NCI-H1694 (cell line): ENCODE measurements around the gene LIX1.
"Not testable (repeated sequence)": the region's sequence is repeated elsewhere in the genome, so short reads cannot be mapped to it uniquely, and the experiment has no call there.

ENCODE experiments used
- DNase-seq: peaks from one replicate; lab custom pipeline; 2025; lab: John Stamatoyannopoulos, UW

The LIX1 gene

DNA sequence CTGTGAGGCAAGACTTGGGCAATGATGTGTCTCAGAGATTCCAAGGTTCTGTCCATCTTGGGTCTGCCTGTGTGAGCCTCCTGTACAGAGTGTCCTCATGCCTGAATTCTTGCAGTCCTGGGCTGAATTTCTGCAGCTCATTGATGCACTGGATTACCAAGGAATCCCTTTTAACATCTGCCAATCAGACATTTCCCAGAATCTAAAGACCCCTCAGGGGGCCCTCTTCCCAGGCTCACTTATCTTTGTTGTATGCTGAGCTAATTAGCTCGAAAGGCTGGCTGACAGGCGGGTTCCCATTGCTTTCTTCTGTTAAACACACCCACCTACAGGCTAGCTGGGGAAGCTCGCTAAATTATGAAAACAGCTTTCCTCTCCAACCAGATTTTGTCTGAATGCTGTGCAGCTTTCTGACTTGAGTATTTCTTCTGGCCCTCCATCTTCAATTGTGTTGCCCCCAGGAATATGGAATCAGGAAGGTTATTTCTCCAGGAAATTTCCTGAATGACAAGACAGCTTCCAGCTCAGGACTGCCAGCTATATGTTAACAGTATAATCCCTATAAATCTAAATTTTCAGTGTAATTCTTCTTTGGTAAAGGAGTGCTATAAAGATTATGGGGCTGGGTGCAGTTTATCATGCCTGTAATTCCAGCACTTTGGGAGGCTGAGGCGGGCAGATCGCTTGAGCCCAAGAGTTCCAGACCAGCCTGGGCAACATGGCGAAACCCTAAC, at the start of gene LIX1:
LIX1 (minus strand) TSS at position 91 of the 734 bp plus-strand sequence; CDS start at position 56, 35 bp downstream.
- DNase-seq = peak; percentile 63

- DNase-seq = no peak
Measured at GRCh38 chr5:97191893-97192292, 49.5 kb upstream of the LIX1 start.

DNA sequence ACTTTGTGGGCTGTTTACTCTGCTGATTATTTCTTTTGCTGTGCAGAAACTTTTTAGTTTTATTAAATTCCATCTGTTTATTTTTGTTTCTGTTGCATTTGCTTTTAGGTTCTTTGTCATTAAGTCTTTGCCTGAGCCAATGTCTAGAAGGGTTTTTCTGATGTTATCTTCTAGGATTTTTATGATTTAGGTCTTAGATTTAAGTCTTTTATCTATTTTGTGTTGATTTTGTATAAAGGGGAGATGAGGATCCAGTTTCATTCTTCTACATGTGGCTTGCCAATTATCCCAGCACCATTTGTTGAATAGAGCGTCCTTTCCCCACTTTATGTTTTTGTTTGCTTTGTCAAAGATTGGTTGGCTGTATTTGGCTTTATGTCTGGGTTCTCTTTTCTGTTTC, 47.1 kb upstream of the LIX1 start:
- DNase-seq = not testable (repeated sequence)

GRCh38 chr5:97183930-97184213, 41.5 kb upstream of the LIX1 start:
- DNase-seq = no peak

DNA sequence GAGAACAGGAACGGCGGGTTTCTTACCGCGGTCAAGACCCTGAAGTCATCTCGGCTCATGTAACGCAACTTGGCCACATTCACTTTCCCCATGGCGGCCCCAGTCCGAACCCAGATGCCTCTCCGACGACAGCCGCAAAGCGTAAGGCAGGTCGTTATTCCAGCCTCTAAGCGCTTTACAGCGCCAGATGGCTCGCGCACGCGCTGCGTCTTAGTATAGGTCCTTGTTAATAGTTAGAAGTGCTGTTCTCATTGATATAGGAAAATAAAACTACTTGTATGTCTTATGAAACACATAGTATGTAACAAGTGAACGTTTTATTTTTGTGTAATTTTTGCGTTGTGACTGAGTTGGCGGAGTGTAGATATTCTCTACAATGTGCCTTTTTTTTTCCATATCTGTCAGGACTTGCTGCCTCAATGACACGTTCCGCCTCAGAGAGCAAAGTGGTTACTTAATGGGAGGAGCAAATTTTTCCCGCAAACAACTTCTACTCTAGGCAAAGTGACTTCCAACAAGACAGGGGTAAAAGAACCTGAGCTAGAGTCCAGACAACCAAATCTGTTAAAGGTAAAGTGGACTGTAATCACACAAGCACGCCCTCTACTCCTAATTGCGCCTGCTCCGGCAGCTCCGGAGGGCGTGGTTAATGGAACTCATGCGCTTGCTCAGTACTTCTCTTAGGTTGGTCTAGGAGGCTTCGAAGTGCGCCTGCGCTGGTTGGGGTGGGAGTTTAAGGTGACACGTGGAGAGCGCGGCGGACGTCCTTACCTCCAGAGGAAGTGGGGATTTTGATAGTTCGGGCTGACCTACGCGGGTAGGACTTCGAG, 40.9 kb upstream of the LIX1 start, which contains the start of gene RIOK2:
RIOK2 (minus strand) TSS at position 148 of the 830 bp plus-strand sequence; CDS start at position 92, 56 bp downstream.
- DNase-seq = peak; percentile 94

DNA sequence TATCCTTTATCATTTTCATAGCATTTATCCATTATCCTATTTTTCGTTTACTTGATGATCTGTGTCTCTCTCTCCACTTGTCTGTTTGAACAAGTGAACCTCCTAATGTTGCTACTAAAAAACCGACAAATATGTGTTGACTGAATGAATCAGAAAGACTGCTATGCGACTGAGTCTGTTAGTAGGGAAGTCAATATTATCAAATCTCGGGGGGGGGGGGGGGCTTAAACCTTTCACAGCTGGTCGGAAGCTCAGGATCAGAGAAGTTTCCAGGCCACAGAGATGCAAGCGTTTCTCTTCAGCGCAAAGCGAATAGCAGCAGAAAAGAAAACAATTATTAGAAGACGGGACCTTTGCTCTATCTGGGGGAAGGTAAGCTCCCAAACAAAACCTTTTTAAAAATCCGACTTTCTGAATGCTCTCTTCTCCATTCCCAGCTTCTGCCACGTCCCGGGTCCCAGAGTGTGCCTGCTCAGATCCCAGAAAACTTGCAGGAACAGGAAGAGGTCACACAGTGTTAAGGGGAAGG, 40.2 kb upstream of the LIX1 start:
- no peak for DNase-seq

DNA sequence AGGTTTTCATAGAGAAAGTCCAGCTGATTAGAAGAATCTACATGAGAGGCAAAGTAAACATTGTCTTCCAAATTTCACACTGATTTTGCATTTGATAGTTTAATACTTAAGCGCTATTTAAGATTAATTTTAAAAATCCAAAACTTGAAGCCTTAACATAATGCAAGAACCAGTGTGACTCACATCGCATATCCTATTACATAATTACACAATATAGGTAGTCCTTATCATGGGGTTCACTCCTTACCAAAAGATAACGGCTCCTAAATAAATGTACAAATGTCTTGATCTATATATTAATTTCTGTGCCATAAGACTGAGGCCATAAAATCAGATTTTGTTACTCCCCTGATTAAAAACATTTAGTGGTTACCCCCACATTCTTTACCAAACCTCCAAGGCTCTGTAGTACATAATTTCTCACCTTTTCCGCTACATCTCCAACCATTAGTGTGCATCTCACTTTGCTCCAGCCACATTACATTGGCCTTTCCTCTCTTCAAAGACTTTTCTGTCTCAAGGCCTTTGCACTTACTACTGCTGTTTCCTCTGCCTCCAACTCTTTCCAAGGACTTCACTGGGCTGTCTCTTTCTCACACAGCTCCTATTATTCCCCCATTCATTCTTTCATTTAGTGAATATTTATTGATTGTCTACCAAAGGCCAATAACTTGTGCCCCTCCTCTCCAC, 39.6 kb upstream of the LIX1 start:
- DNase-seq = no peak

DNA sequence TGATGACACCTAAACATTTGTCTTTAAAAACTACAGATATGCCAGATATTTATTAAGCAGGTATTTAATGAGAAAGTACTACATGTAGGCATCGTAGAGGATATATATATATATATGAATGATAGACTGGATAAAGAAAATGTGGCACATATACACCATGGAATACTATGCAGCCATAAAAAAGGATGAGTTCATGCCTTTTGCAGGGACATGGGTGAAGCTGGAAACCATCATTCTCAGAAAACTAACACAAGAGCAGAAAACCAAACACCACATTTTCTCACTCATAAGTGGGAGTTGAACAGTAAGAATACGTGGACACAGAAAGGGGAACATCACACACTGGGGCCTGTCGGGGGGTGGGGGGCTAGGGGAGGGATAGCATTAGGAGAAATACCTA, 37.0 kb upstream of the LIX1 start:
- DNase-seq = not testable (repeated sequence)

DNA sequence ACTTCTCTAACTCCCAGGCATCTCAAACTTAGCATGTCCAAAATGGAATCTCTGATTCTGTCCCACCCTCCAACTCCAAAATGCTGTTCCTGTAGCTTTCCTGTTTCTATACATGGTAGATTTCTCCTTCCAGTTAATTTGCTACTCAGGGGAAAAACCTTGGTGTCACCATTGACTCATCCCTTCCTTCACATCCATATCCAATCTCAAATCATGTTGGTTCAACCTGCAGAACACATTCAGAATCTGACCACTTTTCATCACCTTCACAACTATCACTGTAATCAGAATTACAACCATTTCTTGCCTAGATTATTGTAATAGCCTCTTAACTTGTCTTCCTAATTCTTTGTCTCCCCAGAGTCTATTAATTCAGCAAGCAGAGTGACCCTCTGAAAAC, 29.8 kb upstream of the LIX1 start:
- DNase-seq = no peak

GRCh38 chr5:97171703-97172102, 29.3 kb upstream of the LIX1 start:
- no peak for DNase-seq

DNA sequence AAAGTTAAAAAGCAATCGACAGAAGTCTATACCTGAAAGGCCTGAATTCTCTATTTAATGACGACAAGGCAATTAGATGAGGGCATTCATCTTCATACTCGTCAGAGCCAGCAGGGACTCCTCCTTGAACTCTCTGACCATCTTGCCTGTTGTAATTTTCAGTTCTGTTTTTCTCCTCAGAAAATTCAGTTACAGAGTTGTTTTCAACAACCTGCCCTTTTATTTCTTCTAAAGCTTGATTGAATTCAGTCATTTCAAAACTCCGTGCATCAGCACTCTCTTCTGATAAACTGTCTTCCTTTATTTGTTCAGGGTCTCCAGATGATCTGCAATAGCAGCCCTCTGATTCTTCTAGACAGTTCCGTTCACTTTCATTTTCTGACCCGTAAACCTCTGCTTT, 25.0 kb upstream of the LIX1 start:
- no peak for DNase-seq

DNA sequence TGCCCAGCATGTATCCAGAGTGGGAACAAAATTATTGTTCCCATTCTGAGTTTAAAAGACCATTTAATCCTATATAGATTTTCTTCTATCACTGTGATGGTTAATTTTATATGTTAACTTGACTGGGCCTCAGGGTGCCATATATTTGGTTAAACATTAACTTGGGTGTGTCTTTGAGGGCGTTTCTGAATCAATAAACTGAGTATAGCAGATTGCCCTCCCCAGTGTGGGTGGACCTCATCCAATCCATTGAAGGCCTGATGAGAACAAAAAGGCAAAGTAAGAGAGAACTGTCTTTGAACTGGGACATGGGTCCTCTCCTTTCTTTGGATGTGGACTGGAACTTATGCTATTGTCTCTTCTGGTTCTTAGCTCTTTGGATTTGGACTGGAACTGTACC, 23.3 kb upstream of the LIX1 start:
- no peak for DNase-seq

- no peak for DNase-seq
Measured at GRCh38 chr5:97164846-97165245, 22.4 kb upstream of the LIX1 start.

DNA sequence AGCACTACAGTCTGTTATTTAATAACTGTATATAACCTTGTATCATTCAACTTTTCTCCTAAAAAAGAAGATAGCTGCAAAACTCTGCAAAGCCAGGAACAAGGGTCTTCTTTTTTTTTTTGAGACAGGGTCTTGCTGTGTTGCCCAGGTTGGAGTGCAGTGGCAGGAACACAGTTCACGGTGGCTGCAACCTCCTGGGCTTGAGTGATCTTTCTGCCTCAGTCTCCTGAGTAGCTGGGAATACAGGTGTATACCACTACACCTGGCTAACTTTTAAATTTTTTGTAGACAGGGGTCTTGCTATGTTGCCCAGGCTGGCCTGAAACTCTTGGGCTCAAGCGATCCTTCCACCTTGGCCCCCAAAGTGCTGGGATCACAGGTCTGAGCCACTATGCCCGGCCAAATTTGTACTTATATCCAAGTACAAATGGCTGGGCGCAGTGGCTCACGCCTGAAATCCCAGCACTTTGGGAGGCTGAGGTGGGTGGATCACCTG, 21.4 kb upstream of the LIX1 start:
- no peak for DNase-seq

DNA sequence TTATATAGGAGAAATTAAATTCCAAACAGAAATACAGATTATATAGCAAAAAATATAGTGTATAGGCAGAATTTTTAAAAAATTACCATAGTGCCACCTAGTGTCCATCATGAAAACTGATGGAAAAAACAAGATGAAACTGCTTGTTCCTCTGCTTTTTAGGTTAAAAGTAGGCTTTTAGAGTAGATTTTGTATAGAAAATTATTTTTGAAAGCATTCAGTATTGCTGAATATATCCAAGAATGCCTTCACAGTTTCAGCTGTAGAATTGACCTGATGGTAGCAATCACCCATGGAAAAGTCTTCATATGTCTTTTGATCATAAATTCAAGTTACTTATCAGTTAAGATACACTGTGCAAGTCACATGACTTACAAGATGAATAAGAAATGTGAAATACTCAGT, 21.0 kb upstream of the LIX1 start:
- no peak for DNase-seq

GRCh38 chr5:97162045-97162444, 19.6 kb upstream of the LIX1 start:
- peak; percentile 77 for DNase-seq

DNA sequence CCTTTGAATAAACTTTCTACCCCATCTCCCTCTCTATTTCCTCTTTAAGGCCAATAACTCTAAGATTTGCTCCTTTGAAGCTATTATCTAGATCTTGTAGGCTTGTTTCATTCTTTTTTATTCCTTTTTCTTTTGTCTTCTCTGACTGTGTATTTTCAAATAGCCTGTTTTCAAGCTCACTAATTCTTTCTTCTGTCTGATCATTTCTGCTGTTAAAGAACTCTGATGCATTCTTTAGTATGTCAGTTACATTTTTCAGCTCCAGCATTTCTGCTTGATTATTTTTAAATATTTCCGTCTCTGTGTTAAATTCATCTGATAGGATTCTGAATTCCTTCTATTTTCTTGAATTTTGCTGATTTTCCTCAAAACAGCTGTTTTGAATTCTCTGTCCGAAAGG, 15.3 kb upstream of the LIX1 start:
- DNase-seq = no peak

DNA sequence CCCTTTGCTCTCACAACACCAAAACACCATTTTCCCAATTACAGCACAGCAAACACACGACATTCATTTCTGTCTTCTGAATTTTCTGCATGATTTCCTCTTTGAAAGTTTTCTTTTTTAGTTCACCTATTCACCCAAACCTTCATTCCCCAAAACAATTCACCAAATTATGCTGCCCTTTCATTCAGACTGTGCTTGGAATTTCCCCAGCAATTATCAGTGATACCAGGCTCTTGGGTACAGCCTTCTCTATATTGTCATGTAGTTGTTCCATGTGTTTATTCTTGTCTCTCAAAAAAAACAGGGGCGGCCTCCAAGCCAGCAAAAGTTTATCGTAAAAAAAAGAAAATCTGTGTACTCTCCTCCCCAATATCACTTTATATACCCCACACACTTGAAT, 9.0 kb upstream of the LIX1 start:
- no peak for DNase-seq

- no peak for DNase-seq
Measured at GRCh38 chr5:97150401-97150800, 8.0 kb upstream of the LIX1 start.

DNA sequence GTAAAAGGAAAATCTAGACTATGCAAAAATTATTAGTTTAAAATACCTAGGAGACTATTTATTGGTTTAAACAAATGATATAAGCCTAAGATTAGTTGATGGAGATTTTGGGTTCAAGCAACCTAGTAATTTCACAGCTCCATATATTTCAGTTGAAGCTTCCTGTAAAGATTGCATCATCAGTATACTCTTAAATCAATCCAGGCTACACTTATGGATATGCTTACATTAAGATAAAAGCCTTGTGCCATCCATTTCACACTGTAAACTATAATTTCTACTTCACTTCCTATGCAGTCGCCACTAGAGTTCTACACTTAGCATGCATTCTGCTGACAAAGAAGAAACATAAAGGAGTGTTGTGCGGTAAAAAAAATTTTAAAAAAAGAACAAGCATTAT, 7.3 kb upstream of the LIX1 start:
- DNase-seq = no peak

- DNase-seq = no peak
Measured at GRCh38 chr5:97148288-97148687, 5.9 kb upstream of the LIX1 start.

DNA sequence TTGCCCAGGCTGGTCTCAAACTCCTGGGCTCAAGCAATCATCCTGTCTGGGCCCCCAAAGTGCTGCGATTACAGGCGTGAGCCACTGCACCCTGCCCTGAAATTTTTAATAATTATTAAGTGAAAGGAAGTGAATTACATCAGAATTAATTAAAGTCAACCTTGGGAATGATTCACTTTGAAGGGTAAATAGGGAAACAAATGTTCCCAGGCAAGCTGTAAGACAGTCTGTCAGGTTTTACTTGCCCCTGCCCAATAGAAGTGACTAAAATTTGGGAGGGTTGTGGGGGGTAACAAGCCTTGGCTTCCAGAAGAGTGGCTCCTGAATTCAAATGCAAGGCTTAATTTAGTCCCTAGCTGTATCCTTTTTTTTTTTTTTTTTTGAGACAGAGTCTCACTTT, 1.3 kb upstream of the LIX1 start:
- no peak for DNase-seq

GRCh38 chr5:97141539-97141938, 872 bp downstream of the LIX1 start:
- no peak for DNase-seq
